Common myeloid progenitor, CD34-positive (primary cell): ENCODE measurements around the gene DXO.

ENCODE experiments used
- CTCF ChIA-PET: fragments of 350-600 bp; sonication (Branson Sonifier 250); formaldehyde crosslinking; loops from one replicate; lab custom pipeline; 2021; ENCODE audit warnings: antibody characterized with exemption; lab: Charles Lee
- POLR2A ChIA-PET: fragments of 350-600 bp; sonication (Branson Sonifier 250); formaldehyde crosslinking; loops from one replicate; lab custom pipeline; 2021; ENCODE audit warnings: antibody characterized with exemption; lab: Charles Lee
- DNase-seq, 3 donors: peaks; one replicate each; pipeline versions ENCODE4 v3.0.0 to v3.0.0-alpha.2; 2013
- H3K27ac ChIP-seq, 2 experiments: 1 replicate in 1 of 2; 2 replicates in 1 of 2; pipeline ENCODE4 v1.7.0; 2013; ENCODE audit warnings: inconsistent platforms in 2 of 2, low read length in 2 of 2, mild to moderate bottlenecking in 2 of 2, low read depth in 1 of 2, moderate library complexity in 1 of 2; ENCODE audit not compliant: severe bottlenecking in 2 of 2, insufficient read depth in 1 of 2, poor library complexity in 1 of 2
- H3K27me3 ChIP-seq, 5 experiments: replicated peaks in 2 of 5; 1 replicate in 3 of 5; 2 replicates in 2 of 5; pipeline versions ENCODE4 v1.6.1 to v1.7.0; 2013; ENCODE audit warnings: low read length in 4 of 5, mild to moderate bottlenecking in 2 of 5, moderate library complexity in 2 of 5, inconsistent platforms in 1 of 5; ENCODE audit not compliant: insufficient read depth in 5 of 5, control insufficient read depth in 4 of 5
- H3K36me3 ChIP-seq, 4 experiments: 1 replicate in 2 of 4; 2 replicates in 2 of 4; pipeline versions ENCODE4 v1.6.1 to v1.7.0; 2013; ENCODE audit warnings: low read length in 3 of 4, control low read depth in 1 of 4, mild to moderate bottlenecking in 1 of 4; ENCODE audit not compliant: control insufficient read depth in 4 of 4, insufficient read depth in 4 of 4
- H3K4me1 ChIP-seq, 4 experiments: 1 replicate in 3 of 4; 2 replicates in 1 of 4; pipeline versions ENCODE4 v1.6.1 to v1.7.1; 2013; ENCODE audit warnings: low read length in 3 of 4, mild to moderate bottlenecking in 3 of 4, control low read depth in 1 of 4, inconsistent platforms in 1 of 4, moderate library complexity in 1 of 4; ENCODE audit not compliant: control insufficient read depth in 4 of 4, insufficient read depth in 4 of 4; ENCODE audit errors: control extremely low read depth in 1 of 4
- H3K4me3 ChIP-seq, 7 experiments: 1 replicate in 4 of 7; 2 replicates in 3 of 7; pipeline versions ENCODE4 v1.5.1 to v1.7.0; 2013; ENCODE audit warnings: mild to moderate bottlenecking in 7 of 7, low read length in 6 of 7, moderate library complexity in 6 of 7, inconsistent platforms in 2 of 7, low read depth in 2 of 7, control low read depth in 1 of 7; ENCODE audit not compliant: insufficient read depth in 4 of 7, control insufficient read depth in 1 of 7; ENCODE audit errors: extremely low read depth in 1 of 7
- H3K9me3 ChIP-seq, 5 experiments: 1 replicate in 4 of 5; 2 replicates in 1 of 5; pipeline versions ENCODE4 v1.6.1 to v1.7.1; 2013; ENCODE audit warnings: low read length in 4 of 5, mild to moderate bottlenecking in 2 of 5, inconsistent platforms in 1 of 5, low read depth in 1 of 5, moderate library complexity in 1 of 5; ENCODE audit not compliant: control insufficient read depth in 4 of 5, insufficient read depth in 2 of 5; ENCODE audit errors: control extremely low read depth in 1 of 5
- WGBS: methylation state at CpG from one replicate; pipeline ENCODE4 v1.1.5; 2013; ENCODE audit not compliant: insufficient coverage; 5-methylcytosine and 5-hydroxymethylcytosine counted together

The DXO gene

DNA sequence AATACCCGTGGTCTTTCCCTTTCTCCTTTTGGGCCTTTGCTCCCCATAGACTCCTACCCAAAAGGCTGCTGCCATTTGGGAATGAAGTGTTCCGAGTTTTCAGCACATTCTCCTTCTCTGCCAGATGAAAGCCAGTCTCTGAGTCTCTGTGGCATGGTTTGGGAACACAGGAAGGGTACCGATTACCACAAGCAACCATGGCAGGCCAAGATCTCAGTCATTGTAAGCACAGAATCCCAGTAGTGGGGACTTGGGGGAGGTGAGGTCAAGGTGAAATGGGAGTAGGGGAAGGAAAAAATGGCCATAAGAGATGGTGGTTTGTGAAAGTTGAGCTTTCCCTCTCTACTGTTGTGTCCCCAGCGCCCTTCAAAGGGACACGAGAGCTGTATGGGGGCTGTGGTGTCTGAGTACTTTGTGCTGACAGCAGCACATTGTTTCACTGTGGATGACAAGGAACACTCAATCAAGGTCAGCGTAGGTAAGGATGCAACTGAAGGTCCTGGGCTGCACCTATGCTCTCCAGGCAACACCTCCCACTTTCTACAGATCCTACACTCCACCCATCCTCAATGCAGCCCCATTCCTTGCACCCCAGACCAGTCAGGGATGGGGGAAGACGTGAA, 21.9 kb downstream of the DXO start:
- 90% methylated on average over 3 of the region's 7 CpGs for WGBS
- no peaks in the 10 kb centered on the region for H3K9me3 ChIP-seq
- H3K4me1 ChIP-seq, result no peaks in the 10 kb centered on the region
- H3K27me3 ChIP-seq, result peaks cover 0 to 5% (median 0%) of the 10 kb centered on the region in 5 experiments
- POLR2A ChIA-PET, result interaction anchor here (0.6 kb wide), 1 partner anchor 93 kb away, joined by 4 read pairs; no protein-coding TSS in a partner anchor
- H3K36me3 ChIP-seq, result peaks cover 11 to 45% (median 34%) of the 10 kb centered on the region in 4 experiments
- no peak for DNase-seq
- H3K4me3 ChIP-seq, result no peak overlapping the region
- H3K27ac ChIP-seq, result no peak overlapping the region
- CTCF ChIA-PET, result interaction anchor here (1.1 to 5.1 kb wide), 5 partner anchors 8 to 211 kb away, joined by 3 to 24 read pairs (median 4); partner anchors contain the start of gene NELFE

GRCh38 chr6:31948753-31949413, 23.1 kb downstream of the DXO start:
- ChIA-PET CTCF (interaction anchor here (1.7 to 5.1 kb wide), 2 partner anchors 9 to 27 kb away, joined by 4 to 24 read pairs; partner anchors contain the start of gene NELFE), POLR2A (interaction anchor here (0.6 kb wide), 1 partner anchor 92 kb away, joined by 4 read pairs; no protein-coding TSS in a partner anchor)
- DNase-seq, result no peak
- 98% methylated on average over 6 of the region's 6 CpGs for WGBS
- peaks cover 0 to 5% (median 0%) of the 10 kb centered on the region in 5 experiments for H3K27me3 ChIP-seq
- H3K36me3 ChIP-seq, result peaks cover 5 to 33% (median 22%) of the 10 kb centered on the region in 4 experiments
- no peaks in the 10 kb centered on the region for H3K4me1 ChIP-seq
- H3K9me3 ChIP-seq, result no peaks in the 10 kb centered on the region
- no peak overlapping the region for H3K4me3 ChIP-seq
- no peak overlapping the region for H3K27ac ChIP-seq

- POLR2A ChIA-PET, result no interaction called here
- DNase-seq, result no peak
- 82% methylated on average over 4 of the region's 5 CpGs for WGBS
- Histone ChIP-seq H3K4me1 (no peaks in the 10 kb centered on the region), H3K27ac (no peak overlapping the region), H3K9me3 (no peaks in the 10 kb centered on the region), H3K27me3 (peaks cover 0 to 5% (median 0%) of the 10 kb centered on the region in 5 experiments), H3K4me3 (no peak overlapping the region), H3K36me3 (peaks cover 3 to 27% (median 17%) of the 10 kb centered on the region in 4 experiments)
- CTCF ChIA-PET, result no interaction called here
These were observed 23.6 kb downstream of the DXO start for GRCh38 chr6:31948306-31948705.

DNA sequence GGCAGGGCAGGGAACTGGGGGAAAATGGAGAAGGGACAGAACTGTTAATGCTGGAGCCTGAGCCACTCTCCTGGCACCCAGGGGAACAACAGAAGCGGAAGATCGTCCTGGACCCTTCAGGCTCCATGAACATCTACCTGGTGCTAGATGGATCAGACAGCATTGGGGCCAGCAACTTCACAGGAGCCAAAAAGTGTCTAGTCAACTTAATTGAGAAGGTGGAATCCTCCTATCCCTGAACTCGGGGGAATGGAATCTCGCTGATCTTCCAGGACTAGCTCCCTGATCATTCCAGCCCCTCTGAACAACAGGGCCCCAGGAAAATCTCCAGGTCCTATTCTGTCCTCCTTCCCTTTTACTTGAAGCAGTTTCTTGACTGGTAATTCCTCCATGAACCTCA, 24.1 kb downstream of the DXO start:
- CTCF ChIA-PET, result no interaction called here
- H3K4me3 ChIP-seq, result no peak overlapping the region
- POLR2A ChIA-PET, result no interaction called here
- H3K27me3 ChIP-seq, result peaks cover 0 to 5% (median 0%) of the 10 kb centered on the region in 5 experiments
- WGBS, result 96% methylated on average over 4 of the region's 4 CpGs
- no peak for DNase-seq
- H3K27ac ChIP-seq, result no peak overlapping the region
- peaks cover 3 to 23% (median 15%) of the 10 kb centered on the region in 4 experiments for H3K36me3 ChIP-seq
- no peaks in the 10 kb centered on the region for H3K4me1 ChIP-seq
- H3K9me3 ChIP-seq, result no peaks in the 10 kb centered on the region

DNA sequence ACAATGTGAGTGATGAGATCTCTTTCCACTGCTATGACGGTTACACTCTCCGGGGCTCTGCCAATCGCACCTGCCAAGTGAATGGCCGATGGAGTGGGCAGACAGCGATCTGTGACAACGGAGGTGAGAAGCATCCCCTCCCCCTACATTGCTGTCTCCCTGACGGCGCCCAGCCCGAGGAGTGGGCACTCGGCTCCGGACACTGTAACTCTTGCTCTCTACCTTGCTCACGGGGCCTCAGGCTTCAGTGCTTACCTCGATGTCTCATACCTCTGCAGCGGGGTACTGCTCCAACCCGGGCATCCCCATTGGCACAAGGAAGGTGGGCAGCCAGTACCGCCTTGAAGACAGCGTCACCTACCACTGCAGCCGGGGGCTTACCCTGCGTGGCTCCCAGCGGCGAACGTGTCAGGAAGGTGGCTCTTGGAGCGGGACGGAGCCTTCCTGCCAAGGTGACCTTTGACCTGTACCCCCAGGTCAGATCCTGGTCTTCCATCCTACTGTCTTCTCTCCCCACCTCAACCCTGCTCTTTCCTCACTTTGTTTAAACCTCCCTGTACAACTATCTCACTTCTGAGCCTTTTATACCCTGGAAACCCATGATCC, 24.8 kb downstream of the DXO start:
- no peak for DNase-seq
- H3K4me1 ChIP-seq, result no peaks in the 10 kb centered on the region
- peaks cover 0 to 16% (median 11%) of the 10 kb centered on the region in 4 experiments for H3K36me3 ChIP-seq
- WGBS, result 94% methylated on average over 24 of the region's 24 CpGs
- H3K4me3 ChIP-seq, result no peak overlapping the region
- H3K27ac ChIP-seq, result no peak overlapping the region
- peaks cover 0 to 5% (median 0%) of the 10 kb centered on the region in 5 experiments for H3K27me3 ChIP-seq
- CTCF ChIA-PET, result no interaction called here
- POLR2A ChIA-PET, result no interaction called here
- no peaks in the 10 kb centered on the region for H3K9me3 ChIP-seq

DNA sequence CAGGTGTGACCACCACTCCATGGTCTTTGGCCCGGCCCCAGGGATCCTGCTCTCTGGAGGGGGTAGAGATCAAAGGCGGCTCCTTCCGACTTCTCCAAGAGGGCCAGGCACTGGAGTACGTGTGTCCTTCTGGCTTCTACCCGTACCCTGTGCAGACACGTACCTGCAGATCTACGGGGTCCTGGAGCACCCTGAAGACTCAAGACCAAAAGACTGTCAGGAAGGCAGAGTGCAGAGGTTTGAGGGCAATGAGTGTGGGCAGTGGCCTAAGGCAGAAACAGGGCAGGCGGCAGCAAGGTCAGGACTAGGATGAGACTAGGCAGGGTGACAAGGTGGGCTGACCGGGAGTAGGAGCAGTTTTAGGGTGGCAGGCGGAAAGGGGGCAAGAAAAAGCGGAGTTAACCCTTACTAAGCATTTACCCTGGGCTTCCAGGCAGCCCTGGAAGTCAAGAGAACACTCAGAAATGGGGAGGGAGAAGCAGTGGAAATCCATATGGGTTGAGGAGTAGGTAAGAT, 25.5 kb downstream of the DXO start:
- H3K27me3 ChIP-seq, result peaks cover 0 to 5% (median 0%) of the 10 kb centered on the region in 5 experiments
- WGBS, result 95% methylated on average over 9 of the region's 11 CpGs
- POLR2A ChIA-PET, result no interaction called here
- peaks cover 0 to 8% (median 3%) of the 10 kb centered on the region in 4 experiments for H3K36me3 ChIP-seq
- no peak for DNase-seq
- H3K9me3 ChIP-seq, result no peaks in the 10 kb centered on the region
- CTCF ChIA-PET, result interaction anchor here (1.4 kb wide), 1 partner anchor 23 kb away, joined by 5 read pairs; no protein-coding TSS in a partner anchor
- no peak overlapping the region for H3K4me3 ChIP-seq
- H3K4me1 ChIP-seq, result no peaks in the 10 kb centered on the region
- no peak overlapping the region for H3K27ac ChIP-seq
